AG04450 (cell line): ENCODE data around the gene EVC. TPM values are rescaled to one million over a fixed set of nuclear protein-coding genes. Genes with fewer than 3 reads are reported as not detected.

Source experiments
- CTCF ChIA-PET: fragments of 300-600, 350-600 bp; formaldehyde crosslinking; extraction: SDS; loops from one replicate; lab custom pipeline; 2022; ENCODE audit warnings: antibody characterized with exemption, inconsistent platforms; lab: Charles Lee
- POLR2A ChIA-PET: fragments of 350-600 bp; formaldehyde crosslinking; extraction: SDS; loops from one replicate; lab custom pipeline; 2021; ENCODE audit warnings: antibody characterized with exemption, inconsistent platforms; lab: Yijun Ruan, JAX
- DNase-seq: peaks from one replicate; pipeline ENCODE4 v3.0.0-alpha.2; 2011; ENCODE audit warnings: low read depth, low spot score
- H3K27ac ChIP-seq: one replicate; pipeline ENCODE4 v1.5.1; 2012; ENCODE audit warnings: low read depth, low read length, control low read depth
- H3K27me3 ChIP-seq: one replicate; pipeline ENCODE4 v1.6.0; 2012; ENCODE audit warnings: low read length; ENCODE audit not compliant: control insufficient read depth, insufficient read depth
- H3K4me3 ChIP-seq: 2 replicates; pipeline ENCODE4 v1.5.1; 2011; ENCODE audit warnings: mild to moderate bottlenecking, low read depth, low read length, control low read depth
- H3K9me3 ChIP-seq: 2 replicates; pipeline ENCODE4 v1.5.1; 2012; ENCODE audit warnings: low read length; ENCODE audit not compliant: control insufficient read depth, insufficient read depth
- polyA plus RNA-seq: library from polyadenylated mRNA; depleted of rRNA; stranded (reverse); fragments of >200 nt; gene quantifications from 2 replicates; pipeline ENCODE4 v1.2.3, GENCODE V29; 2011
- TF ChIP-seq, protein P1 (sequence below): IDR thresholded peaks from 2 replicates; pipeline ENCODE4 v1.5.1; 2011; ENCODE audit warnings: low read depth, low read length, control low read depth, inconsistent platforms

The EVC gene
- polyA plus RNA-seq, 1 experiment, result 11.5 TPM

DNA sequence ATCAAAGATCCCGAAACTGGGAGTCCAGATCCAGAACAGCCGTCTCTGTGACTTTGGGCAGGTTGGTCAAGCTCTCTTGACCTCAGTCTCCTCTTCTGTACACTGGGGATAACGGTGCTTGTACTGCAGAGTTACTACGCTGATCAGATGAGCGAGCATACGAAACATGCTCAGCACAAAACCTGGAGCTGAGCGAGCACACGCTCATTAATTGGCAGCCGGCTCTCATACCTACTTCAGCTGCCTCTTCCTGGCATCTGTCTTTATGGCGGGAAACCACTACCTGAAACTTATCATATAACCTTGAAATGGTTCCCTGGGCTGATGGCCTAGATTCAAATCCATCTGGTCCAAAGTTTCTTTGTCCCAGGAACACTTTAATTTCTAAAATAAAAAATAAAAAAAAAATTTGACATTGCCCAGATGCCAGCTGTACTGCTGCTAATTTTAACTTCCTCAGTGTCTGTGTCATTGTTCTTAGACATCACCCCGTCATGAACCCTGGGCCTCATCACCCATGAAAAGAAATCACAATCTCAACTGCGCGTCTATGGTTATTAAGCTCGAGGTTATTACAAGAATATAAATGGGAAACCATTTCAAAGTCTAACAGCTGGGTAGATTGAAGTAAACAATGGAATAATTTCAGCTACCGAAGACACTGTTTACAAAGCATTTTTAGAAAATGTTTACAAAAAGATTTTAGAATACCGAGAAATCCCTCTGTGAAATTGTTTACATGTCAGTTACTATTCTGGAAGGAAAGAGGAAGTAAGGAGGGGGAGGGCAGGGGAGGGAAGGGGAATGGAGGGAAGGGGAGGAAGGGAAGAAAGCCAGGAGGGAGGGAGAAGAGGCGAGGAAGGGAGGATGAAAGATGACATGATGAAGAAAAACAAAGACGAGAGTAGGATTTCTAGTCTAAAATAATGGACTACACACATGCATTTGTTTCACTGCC, 132.9 kb downstream of the EVC start:
- H3K4me3 ChIP-seq, result no peak overlapping the region
- ChIA-PET POLR2A (no interaction called here), CTCF (no interaction called here)
- H3K27me3 ChIP-seq, result no peaks in the 10 kb centered on the region
- no peaks in the 10 kb centered on the region; the same call in 1 of the 2 replicates for H3K9me3 ChIP-seq
- DNase-seq, result no peak
- TF ChIP-seq, protein P1, sequence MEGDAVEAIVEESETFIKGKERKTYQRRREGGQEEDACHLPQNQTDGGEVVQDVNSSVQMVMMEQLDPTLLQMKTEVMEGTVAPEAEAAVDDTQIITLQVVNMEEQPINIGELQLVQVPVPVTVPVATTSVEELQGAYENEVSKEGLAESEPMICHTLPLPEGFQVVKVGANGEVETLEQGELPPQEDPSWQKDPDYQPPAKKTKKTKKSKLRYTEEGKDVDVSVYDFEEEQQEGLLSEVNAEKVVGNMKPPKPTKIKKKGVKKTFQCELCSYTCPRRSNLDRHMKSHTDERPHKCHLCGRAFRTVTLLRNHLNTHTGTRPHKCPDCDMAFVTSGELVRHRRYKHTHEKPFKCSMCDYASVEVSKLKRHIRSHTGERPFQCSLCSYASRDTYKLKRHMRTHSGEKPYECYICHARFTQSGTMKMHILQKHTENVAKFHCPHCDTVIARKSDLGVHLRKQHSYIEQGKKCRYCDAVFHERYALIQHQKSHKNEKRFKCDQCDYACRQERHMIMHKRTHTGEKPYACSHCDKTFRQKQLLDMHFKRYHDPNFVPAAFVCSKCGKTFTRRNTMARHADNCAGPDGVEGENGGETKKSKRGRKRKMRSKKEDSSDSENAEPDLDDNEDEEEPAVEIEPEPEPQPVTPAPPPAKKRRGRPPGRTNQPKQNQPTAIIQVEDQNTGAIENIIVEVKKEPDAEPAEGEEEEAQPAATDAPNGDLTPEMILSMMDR, result no peak
- H3K27ac ChIP-seq, result no peak overlapping the region

DNA sequence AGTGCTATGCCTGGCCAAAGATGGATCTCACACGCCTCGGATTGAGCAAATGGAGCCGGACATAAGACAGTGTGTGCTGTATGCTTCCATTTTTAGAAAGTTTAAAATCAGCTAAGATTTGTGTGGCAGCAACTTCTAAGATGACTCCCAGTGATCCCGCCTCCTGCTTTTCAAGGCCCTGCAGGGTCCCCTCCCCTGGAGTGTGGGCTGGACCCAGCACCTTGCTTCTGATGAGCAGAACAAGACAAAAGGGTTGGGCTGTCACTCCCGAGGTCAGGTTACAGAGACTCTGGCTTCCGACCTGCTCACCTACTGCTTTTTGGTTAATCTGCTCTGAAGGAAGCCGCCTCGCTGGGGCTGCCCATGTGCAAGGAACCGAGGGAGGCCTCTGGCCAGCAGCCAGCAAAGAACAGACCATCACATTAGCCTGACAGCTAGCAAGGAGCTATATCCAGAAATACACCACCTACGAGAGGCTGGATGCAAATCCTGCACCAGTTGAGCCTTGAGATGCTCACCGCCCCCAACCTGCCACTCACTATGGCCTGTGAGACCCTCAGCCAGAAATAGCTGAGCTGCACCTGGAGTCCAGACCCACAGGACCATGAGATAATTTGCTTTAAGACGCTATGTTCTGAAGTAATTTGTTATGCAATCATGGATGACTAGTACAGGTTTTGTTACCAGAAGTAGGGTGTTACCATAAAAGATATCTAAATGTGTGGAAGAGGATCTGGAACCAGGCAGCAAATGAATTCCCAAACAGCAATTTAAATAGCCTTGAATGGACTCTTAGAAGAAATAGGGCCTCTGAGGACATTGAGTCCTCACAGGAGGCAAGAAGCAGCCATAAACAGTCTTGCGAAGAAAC, 134.3 kb downstream of the EVC start:
- TF ChIP-seq, protein P1, result no peak
- no peaks in the 10 kb centered on the region for H3K27me3 ChIP-seq
- no peak overlapping the region for H3K27ac ChIP-seq
- ChIA-PET CTCF (no interaction called here), POLR2A (no interaction called here)
- no peak overlapping the region for H3K4me3 ChIP-seq
- DNase-seq, result no peak
- H3K9me3 ChIP-seq, result no peaks in the 10 kb centered on the region; the same call in 1 of the 2 replicates

- TF ChIP-seq, protein P1, result no peak
- ChIA-PET POLR2A (no interaction called here), CTCF (no interaction called here)
- Histone ChIP-seq H3K4me3 (no peak overlapping the region), H3K9me3 (no peaks in the 10 kb centered on the region), H3K27me3 (peaks cover 4% of the 10 kb centered on the region), H3K27ac (no peak overlapping the region)
- DNase-seq, result no peak
Measured at GRCh38 chr4:5851637-5852301, 140.8 kb downstream of the EVC start.

GRCh38 chr4:5852523-5853202, 141.7 kb downstream of the EVC start:
- Histone ChIP-seq H3K9me3 (no peaks in the 10 kb centered on the region), H3K4me3 (no peak overlapping the region), H3K27ac (no peak overlapping the region), H3K27me3 (peaks cover 4% of the 10 kb centered on the region)
- ChIA-PET CTCF (no interaction called here), POLR2A (no interaction called here)
- TF ChIP-seq, protein P1, result no peak
- DNase-seq, result no peak
